Measurements from ENCODE around the gene VPS51. TPM values are rescaled to one million over a fixed set of nuclear protein-coding genes. Genes with fewer than 3 reads are reported as not detected.
"Not testable (repeated sequence)": the region's sequence is repeated elsewhere in the genome, so short reads cannot be mapped to it uniquely, and the experiment has no call there.

Gene VPS51
- total RNA-seq, 1 donor from 2014 or later: 94.9 TPM

DNA sequence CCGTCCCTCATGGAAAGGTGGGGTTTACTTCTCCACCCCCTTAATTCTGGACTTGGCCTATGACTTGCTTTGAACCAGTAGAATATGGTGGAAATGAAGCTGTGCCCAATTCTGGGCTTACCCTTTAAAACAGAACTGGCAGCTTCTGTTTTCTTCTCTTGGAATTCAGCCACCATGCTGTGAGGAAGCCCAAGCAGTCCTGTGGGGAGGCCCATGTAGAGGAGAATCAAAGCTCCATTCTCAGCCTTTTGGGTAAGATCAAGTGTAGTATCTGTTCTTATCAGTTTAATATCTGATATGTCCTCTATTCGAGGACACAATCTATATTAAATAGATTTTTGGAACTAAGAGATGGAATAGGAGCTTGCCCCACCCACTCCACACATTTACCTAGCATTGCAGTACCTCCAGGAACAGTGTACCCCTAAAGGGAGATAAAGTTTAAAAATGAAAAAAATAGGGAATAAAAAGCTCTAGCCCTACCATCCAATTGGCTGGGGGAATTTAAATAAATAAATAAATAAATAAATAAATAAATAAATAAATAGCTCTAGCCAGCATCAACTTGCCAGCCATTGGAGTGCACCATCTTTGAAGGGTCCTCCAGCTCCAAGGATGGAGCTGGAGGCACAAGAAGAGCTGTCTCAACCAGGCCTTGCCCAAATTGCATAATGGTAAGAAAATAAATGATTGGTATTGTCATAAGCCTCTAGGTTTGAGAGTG lies 51.5 kb downstream of the VPS51 start:
- intact Hi-C loops (cut with DNase I): no loop called here
- no peak overlapping the region for H3K27ac ChIP-seq
- H3K36me3 ChIP-seq: no peaks in the 10 kb centered on the region
- H3K4me1 ChIP-seq: peaks cover 26% of the 10 kb centered on the region
- ATAC-seq (no peak), DNase-seq (no peak)
- H3K4me3 ChIP-seq: no peak overlapping the region
- H3K27me3 ChIP-seq (ENCODE audit: low read depth): no peaks in the 10 kb centered on the region
- no peaks in the 10 kb centered on the region for H3K9me3 ChIP-seq
- TF ChIP-seq, protein P1, sequence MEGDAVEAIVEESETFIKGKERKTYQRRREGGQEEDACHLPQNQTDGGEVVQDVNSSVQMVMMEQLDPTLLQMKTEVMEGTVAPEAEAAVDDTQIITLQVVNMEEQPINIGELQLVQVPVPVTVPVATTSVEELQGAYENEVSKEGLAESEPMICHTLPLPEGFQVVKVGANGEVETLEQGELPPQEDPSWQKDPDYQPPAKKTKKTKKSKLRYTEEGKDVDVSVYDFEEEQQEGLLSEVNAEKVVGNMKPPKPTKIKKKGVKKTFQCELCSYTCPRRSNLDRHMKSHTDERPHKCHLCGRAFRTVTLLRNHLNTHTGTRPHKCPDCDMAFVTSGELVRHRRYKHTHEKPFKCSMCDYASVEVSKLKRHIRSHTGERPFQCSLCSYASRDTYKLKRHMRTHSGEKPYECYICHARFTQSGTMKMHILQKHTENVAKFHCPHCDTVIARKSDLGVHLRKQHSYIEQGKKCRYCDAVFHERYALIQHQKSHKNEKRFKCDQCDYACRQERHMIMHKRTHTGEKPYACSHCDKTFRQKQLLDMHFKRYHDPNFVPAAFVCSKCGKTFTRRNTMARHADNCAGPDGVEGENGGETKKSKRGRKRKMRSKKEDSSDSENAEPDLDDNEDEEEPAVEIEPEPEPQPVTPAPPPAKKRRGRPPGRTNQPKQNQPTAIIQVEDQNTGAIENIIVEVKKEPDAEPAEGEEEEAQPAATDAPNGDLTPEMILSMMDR (IDR thresholded peaks at IDR 0.05): no peak

DNA sequence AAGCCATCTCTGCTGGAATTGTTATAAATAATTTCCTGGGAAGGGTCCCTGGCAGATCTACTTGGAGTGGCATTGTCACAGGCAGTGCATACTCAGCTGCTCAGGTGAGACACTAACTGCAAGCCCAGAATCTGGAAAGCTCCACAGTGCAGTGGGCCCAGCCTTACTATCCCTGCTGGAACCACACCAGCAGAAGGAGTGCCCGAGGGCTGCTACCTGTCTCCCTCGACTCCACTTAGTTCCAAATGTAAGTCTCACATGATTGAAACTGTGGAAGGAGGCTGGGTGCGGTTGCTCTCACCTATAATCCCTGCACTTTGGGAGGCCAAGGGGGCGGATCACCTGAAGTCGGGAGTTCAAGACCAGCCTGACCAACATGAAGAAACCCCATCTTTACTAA lies 52.6 kb downstream of the VPS51 start:
- no peaks in the 10 kb centered on the region for H3K9me3 ChIP-seq

DNA sequence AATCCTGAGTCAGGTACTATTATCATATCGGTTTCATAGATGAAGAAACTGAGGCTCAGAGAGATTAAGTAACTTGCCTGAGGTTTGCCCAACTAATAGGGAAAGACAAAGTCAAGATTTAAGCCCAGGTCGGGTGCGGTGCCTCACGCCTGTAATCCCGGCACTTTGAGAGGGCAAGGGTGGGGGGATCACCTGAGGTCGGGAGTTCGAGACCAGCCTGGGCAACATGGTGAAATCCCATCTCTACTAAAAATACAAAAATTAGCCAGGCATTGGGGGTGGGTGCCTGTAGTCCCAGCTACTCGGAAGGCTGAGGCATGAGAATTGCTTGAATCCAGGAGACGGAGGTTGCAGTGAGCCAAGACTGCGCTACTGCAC lies 54.1 kb downstream of the VPS51 start:
- H3K9me3 ChIP-seq; H3K36me3 ChIP-seq; H3K27me3 ChIP-seq (ENCODE audit: low read depth); H3K4me3 ChIP-seq; intact Hi-C loops (cut with DNase I); ATAC-seq; DNase-seq: not testable (repeated sequence)
- H3K4me1 ChIP-seq: peaks cover 26% of the 10 kb centered on the region
- H3K27ac ChIP-seq: peak overlapping the region; percentile 72

More for the DNA sequence above, 52.6 kb downstream of the VPS51 start:
- intact Hi-C loops (cut with DNase I): no loop called here
- H3K27me3 ChIP-seq (ENCODE audit: low read depth): no peaks in the 10 kb centered on the region
- TF ChIP-seq, protein P1 (IDR thresholded peaks at IDR 0.05): no peak
- H3K36me3 ChIP-seq: no peaks in the 10 kb centered on the region
- peaks cover 26% of the 10 kb centered on the region for H3K4me1 ChIP-seq
- no peak overlapping the region for H3K27ac ChIP-seq
- no peak overlapping the region for H3K4me3 ChIP-seq
- no peak for ATAC-seq
- DNase-seq: no peak

DNA sequence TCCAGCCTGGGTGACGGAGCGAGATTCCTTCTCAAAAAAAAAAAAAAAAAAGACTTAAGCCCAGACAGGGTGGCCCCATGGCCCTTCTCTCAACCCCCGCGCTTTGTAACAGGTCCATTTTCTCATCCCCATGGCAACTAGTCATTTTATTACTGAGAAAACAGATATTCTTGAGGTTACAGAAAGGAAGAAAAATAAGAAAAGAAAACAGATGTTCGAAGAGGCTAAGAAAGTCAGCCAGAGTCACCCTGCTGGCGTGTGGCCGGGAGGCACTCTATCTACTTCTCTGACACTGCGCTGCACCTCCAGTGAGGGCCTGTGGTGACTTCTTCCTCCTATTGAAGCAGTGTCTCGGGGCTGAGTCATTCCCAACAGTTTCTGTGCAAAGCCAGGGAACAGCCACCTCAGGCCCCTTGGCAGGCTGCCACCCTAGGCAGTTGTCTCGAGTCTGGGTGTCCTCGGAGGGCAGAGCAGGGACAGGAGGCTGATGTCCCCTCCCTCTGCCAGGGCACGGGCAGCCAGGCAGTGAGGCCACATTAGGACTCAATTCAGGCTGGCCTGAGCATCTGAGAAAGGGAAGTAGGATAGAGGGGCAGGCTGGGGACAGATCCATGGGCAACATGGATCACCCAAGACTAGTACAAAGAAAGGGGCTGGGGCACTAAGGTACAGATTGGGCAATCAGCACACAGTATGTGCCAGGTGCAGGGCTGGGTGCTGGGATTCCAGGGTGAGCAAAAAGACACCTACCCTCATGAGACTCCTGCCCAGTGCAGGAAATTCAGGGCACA lies 54.7 kb downstream of the VPS51 start:
- Histone ChIP-seq H3K4me1 (peaks cover 26% of the 10 kb centered on the region), H3K9me3 (no peaks in the 10 kb centered on the region), H3K27me3 (ENCODE audit: low read depth) (no peaks in the 10 kb centered on the region), H3K36me3 (no peaks in the 10 kb centered on the region), H3K4me3 (no peak overlapping the region), H3K27ac (peak overlapping the region; percentile 72)
- DNase-seq: peak; percentile 92
- TF ChIP-seq, protein P1 (IDR thresholded peaks at IDR 0.05): no peak
- ATAC-seq: peak; percentile 96 to 97
- intact Hi-C loops (cut with DNase I): no loop called here

DNA sequence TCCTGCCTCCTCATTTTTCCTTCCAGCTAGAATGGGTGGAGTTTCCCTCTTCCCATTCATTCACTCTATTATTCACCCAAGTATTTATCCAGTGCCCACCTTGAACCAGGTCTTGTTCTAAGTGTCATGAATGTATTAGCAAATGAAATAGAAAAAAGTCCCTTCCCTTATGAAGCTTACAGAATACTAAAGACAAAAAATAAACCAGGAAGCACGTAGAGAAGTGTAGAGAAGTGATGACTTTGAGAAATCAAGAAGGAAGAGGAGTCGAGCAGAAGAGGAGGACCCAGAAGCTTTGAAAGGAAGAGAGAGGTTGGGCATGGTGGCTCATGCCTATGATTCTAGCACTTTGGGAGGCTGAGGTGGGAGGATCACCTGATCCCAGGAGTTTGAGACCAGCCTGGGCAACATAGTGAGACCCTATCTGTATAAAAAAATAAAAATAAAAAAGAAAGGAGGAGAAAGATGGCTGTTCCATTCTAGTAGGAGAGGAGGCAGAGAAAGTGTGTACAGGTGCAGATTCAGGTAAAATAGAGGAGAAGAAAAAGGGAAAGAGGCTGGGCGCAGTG lies 55.4 kb downstream of the VPS51 start:
- TF ChIP-seq, protein P1 (IDR thresholded peaks at IDR 0.05): no peak
- Histone ChIP-seq H3K4me1 (peaks cover 26% of the 10 kb centered on the region), H3K9me3 (no peaks in the 10 kb centered on the region), H3K27ac (peak overlapping the region; percentile 72), H3K36me3 (no peaks in the 10 kb centered on the region), H3K4me3 (no peak overlapping the region), H3K27me3 (ENCODE audit: low read depth) (no peaks in the 10 kb centered on the region)
- no peak for ATAC-seq
- intact Hi-C loops (cut with DNase I): no loop called here
- DNase-seq: no peak

Measured in lower lobe of right lung (tissue), 2 donors.